NCI-H187 (cell line): ENCODE measurements around the gene SLC35F5.
"Not testable (repeated sequence)": the region's sequence is repeated elsewhere in the genome, so short reads cannot be mapped to it uniquely, and the experiment has no call there.

Source experiments
- DNase-seq, 2 experiments: peaks; one replicate each; lab custom pipeline; 2025; lab: John Stamatoyannopoulos, UW

Gene SLC35F5

GRCh38 chr2:113755035-113755834 is 1.2 kb downstream of the SLC35F5 start:
- DNase-seq = no peak

- no peak for DNase-seq
Observed at GRCh38 chr2:113754160-113754559, 2.3 kb downstream of the SLC35F5 start.

DNA sequence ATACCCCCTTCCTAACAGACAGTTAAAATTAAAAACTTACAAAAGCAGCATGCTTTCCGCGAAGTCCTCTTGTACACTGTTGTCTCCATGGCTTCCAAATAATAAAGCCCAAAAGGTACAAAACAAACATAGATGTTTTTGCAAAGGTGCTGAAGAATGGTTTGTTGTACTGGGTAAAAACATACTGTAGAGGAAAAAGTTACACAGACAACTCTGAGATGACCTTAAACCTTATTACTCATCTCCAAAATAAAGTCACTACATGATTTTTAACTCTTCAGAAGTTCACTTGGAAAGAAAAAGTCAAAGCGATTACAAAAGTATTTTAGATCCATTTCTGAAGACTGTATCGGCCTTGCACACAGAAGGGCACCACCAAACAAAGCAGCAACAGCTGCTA is 6.1 kb downstream of the SLC35F5 start:
- DNase-seq = no peak

GRCh38 chr2:113741091-113741490 is 15.4 kb downstream of the SLC35F5 start:
- DNase-seq = no peak

DNA sequence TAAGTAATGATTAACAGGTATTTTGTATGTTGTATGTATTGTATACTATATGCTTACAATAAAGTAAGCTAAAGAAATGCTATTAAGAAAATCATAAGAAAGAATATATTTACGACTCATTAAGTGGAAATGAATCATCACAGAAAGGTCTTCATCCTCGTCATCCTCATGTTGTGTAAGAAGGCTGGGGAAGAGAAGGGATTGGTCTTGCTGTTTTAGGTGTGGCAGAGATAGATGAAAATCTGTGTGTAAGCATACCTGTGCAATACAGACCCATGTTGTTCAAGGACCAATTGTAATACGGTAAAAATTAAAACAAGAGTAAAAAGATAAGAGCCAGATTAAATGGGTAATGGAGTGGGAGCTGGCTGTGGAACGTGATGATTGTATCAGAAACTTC is 16.6 kb downstream of the SLC35F5 start:
- DNase-seq = no peak

- no peak for DNase-seq
Observed at GRCh38 chr2:113734185-113734584, 22.3 kb downstream of the SLC35F5 start.

DNA sequence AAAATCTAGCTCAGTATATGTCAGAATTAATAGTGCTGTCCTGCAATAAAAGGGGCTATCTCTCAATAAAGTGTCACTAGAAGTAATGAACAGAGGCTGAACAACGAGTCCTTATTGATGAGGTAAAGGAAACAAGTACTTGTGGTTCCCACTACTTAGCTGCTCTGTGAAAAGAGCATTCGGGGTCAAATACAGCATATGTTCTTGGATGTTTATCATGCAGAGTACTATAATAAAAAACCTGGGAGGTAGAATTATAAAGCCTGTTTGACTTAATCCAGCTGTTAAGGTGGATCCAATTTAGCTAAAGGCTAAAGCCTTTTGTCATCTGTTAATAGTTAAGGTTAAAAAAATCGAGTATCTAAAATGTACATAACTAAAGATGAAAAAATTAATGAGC is 32.4 kb downstream of the SLC35F5 start:
- DNase-seq = no peak

GRCh38 chr2:113723411-113723810 is 33.0 kb downstream of the SLC35F5 start:
- no peak for DNase-seq

GRCh38 chr2:113720167-113720566 is 36.3 kb downstream of the SLC35F5 start:
- no peak for DNase-seq

DNA sequence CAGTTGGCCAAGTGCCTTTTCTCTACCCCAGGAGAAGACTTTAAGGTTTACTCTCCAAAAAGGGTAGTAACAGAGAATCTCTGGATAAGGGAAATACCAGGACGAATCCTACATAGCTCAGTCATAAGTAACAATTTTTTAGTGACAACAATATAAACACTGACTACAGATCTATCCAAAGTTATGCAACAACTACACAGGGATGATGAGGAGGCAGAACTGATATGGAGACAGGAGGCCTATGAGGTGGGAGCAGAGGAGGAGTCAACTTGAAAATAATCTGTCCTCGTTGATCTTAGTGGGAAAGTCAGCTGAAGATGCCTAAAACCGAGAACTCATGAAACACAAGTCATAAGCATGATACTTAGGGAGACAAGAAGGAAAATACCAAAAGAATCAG is 40.2 kb downstream of the SLC35F5 start:
- DNase-seq = no peak

- DNase-seq = no peak
Observed at GRCh38 chr2:113712941-113713340, 43.5 kb downstream of the SLC35F5 start.

GRCh38 chr2:113711851-113712250 is 44.6 kb downstream of the SLC35F5 start:
- DNase-seq = no peak

DNA sequence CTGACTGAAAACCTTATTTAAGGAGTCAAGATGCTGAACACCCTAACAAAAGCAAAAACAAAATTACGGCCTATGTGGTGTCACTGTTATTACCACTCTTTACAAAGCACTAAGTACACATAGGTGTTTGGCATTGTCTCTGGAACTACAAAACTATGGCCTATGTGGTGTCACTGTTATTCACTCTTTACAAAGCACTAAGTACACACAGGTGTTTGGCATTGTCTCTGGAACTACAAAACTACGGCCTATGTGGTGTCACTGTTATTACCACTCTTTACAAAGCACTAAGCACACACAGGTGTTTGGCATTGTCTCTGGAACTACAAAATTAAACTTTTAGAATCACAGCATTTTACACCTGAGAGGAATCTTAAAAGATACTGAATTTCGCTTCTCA is 47.4 kb downstream of the SLC35F5 start:
- peak in 1 of 2 experiments; percentile 0 for DNase-seq

DNA sequence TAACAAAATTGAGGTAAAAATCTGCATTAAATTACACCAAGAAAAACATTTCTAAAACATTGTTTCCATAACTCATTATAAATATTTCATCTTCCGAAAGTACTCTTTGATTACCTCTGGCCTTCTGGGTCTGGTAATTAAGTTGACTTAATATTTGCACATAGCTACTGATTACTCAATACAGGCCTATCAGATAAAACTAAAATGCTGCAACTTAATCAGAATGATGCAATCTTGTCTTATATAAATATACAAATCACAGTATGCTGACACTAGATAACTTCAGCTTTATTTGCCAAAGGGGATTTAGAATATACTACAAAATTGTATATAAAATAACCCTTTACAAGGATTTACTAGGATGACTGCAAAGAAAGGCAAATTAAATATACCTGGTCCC is 49.3 kb downstream of the SLC35F5 start:
- no peak for DNase-seq

GRCh38 chr2:113705982-113706523 is 50.4 kb downstream of the SLC35F5 start:
- no peak for DNase-seq

DNA sequence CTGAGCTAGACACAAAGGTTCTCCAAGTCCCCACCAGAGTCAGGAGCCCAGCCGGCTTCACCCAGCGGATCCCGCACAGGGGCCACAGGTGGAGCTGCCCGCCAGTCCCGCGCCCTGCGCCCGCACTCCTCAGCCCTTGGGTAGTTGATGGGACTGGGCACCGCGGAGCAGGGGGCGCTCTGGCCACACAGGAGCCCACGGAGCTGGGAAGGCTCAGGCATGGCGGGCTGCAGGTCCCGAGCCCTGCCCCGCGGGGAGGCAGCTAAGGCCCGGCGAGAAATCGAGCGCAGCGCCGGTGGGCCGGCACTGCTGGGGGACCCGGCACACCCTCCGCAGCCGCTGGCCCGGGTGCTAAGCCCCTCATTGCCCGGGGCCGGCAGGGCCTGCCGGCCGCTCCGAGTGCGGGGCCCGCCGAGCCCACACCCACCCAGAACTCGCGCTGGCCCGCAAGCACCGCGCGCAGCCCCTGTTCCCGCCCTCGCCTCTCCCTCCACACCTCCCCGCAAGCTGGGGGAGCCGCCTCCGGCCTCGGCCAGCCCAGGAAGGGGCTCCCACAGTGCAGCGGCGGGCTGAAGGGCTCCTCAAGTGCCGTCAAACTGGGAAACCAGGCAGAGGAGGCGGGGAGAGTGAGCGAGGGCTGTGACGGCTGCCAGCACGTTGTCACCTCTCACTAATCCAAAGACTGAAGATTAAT is 52.0 kb downstream of the SLC35F5 start:
- not testable (repeated sequence) for DNase-seq

GRCh38 chr2:113703386-113704299 is 52.8 kb downstream of the SLC35F5 start:
- DNase-seq = no peak

GRCh38 chr2:113700186-113700841 is 56.1 kb downstream of the SLC35F5 start:
- DNase-seq = no peak

DNA sequence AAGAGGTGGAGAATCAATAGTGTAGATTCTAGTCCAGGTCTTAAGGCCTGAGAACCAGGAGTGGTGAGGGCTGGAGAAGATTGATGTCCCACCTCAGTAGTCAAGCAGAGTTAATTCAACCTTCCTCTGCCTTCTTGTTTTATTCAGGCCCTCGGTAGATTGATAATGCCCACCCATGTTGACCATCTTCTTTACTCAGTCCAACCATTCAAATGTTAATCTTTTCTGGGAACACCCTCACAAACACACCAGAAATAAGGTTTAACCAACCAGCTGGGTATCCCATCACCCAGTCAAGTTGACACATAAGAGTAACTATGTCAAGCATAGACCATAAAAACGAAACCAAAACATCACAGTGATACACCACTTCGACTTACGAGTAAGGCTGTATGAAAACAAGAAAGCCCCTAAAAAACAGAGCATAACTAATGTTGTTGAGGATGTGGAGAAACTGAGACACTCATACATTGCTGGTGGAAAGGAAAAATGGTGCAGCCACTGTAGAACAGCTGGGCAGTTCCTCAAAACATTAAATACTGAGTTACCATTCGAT is 57.5 kb downstream of the SLC35F5 start:
- DNase-seq = no peak

GRCh38 chr2:113698251-113698650 is 58.2 kb downstream of the SLC35F5 start:
- DNase-seq = not testable (repeated sequence)

- DNase-seq = no peak
Observed at GRCh38 chr2:113697516-113697915, 58.9 kb downstream of the SLC35F5 start.
